ENCODE data around the gene TAS1R1. TPM values are rescaled to one million over a fixed set of nuclear protein-coding genes. Genes with fewer than 3 reads are reported as not detected.

TAS1R1 gene
- total and polyA plus RNA-seq, 9 of the 15 experiments (the other 6 are each of a cell fraction or from before 2014, with no cell fraction given): 0.06 TPM; not detected in 8

GRCh38 chr1:6579374-6580118 is 24.4 kb downstream of the TAS1R1 start, which contains the start of gene ZBTB48 (continued):
- TF ChIP-seq ZNF668 (CRISPR knock-in tag; IDR thresholded peaks at IDR 0.05) (no peak; the same call in 1 of the 2 replicates), EGR1 (conservative IDR thresholded peaks at IDR 0.05) (no peak), FOXJ3 (CRISPR knock-in tag; IDR thresholded peaks at IDR 0.05) (no peak), KDM2B (CRISPR knock-in tag; IDR thresholded peaks at IDR 0.05) (0 out of 2 replicates have a peak, but pooled peaks have one; percentile 34), E2F4 (CRISPR knock-in tag; IDR thresholded peaks at IDR 0.05; ENCODE audit: low read depth) (no peak), RBM34 (IDR thresholded peaks at IDR 0.05; ENCODE audit: borderline replicate concordance, insufficient read depth, low read length) (no peak), SIN3A (IDR thresholded peaks at IDR 0.05; ENCODE audit: borderline replicate concordance in 2 of 2, control insufficient read depth in 1 of 2, low read depth in 2 of 2, low read length in 2 of 2) (peak; percentile 61 to 67; a peak in 1 of 4 replicates), PHF20 (IDR thresholded peaks at IDR 0.05; ENCODE audit: partially characterized antibody) (peak; percentile 64), TAF15 (IDR thresholded peaks at IDR 0.05; ENCODE audit: low read depth, low read length) (no peak), KLF16 (IDR thresholded peaks at IDR 0.05) (no peak), ETS1 (conservative IDR thresholded peaks at IDR 0.05; ENCODE audit: control insufficient read depth, low read depth, low read length) (0 out of 2 replicates have a peak, but pooled peaks have one; percentile 74), MNT (conservative IDR thresholded peaks at IDR 0.05) (peak; percentile 78 to 84), SPI1 (IDR thresholded peaks at IDR 0.05; ENCODE audit: borderline replicate concordance, low read depth, low read length) (no peak), ZNF583 (CRISPR knock-in tag; IDR thresholded peaks at IDR 0.05) (no peak), SREBF1 (IDR thresholded peaks at IDR 0.05; ENCODE audit: borderline replicate concordance, low read depth, low read length) (no peak), RBM25 (IDR thresholded peaks at IDR 0.05; ENCODE audit: low read depth, low read length, severe bottlenecking) (no peak), MYBL2 (IDR thresholded peaks at IDR 0.05; ENCODE audit: low read depth) (no peak), MYBL2 (CRISPR knock-in tag; IDR thresholded peaks at IDR 0.05; ENCODE audit: borderline replicate concordance) (no peak), MEIS2 (IDR thresholded peaks at IDR 0.05; ENCODE audit: partially characterized antibody) (no peak)
- TF ChIP-seq, protein P1, sequence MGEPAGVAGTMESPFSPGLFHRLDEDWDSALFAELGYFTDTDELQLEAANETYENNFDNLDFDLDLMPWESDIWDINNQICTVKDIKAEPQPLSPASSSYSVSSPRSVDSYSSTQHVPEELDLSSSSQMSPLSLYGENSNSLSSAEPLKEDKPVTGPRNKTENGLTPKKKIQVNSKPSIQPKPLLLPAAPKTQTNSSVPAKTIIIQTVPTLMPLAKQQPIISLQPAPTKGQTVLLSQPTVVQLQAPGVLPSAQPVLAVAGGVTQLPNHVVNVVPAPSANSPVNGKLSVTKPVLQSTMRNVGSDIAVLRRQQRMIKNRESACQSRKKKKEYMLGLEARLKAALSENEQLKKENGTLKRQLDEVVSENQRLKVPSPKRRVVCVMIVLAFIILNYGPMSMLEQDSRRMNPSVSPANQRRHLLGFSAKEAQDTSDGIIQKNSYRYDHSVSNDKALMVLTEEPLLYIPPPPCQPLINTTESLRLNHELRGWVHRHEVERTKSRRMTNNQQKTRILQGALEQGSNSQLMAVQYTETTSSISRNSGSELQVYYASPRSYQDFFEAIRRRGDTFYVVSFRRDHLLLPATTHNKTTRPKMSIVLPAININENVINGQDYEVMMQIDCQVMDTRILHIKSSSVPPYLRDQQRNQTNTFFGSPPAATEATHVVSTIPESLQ (CRISPR knock-in tag; IDR thresholded peaks at IDR 0.05): no peak
- TF ChIP-seq, protein P2, sequence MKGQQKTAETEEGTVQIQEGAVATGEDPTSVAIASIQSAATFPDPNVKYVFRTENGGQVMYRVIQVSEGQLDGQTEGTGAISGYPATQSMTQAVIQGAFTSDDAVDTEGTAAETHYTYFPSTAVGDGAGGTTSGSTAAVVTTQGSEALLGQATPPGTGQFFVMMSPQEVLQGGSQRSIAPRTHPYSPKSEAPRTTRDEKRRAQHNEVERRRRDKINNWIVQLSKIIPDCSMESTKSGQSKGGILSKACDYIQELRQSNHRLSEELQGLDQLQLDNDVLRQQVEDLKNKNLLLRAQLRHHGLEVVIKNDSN (CRISPR knock-in tag; IDR thresholded peaks at IDR 0.05): peak; percentile 62; the same call in 1 of the 2 replicates
